ENCODE data around the gene C18orf32. TPM values are rescaled to one million over a fixed set of nuclear protein-coding genes. Genes with fewer than 3 reads are reported as not detected.

Gene C18orf32
- total and polyA plus RNA-seq, 2 of the 8 experiments (the other 6 are each of a cell fraction or from before 2014, with no cell fraction given), result 17.3 to 20.1 TPM

DNA sequence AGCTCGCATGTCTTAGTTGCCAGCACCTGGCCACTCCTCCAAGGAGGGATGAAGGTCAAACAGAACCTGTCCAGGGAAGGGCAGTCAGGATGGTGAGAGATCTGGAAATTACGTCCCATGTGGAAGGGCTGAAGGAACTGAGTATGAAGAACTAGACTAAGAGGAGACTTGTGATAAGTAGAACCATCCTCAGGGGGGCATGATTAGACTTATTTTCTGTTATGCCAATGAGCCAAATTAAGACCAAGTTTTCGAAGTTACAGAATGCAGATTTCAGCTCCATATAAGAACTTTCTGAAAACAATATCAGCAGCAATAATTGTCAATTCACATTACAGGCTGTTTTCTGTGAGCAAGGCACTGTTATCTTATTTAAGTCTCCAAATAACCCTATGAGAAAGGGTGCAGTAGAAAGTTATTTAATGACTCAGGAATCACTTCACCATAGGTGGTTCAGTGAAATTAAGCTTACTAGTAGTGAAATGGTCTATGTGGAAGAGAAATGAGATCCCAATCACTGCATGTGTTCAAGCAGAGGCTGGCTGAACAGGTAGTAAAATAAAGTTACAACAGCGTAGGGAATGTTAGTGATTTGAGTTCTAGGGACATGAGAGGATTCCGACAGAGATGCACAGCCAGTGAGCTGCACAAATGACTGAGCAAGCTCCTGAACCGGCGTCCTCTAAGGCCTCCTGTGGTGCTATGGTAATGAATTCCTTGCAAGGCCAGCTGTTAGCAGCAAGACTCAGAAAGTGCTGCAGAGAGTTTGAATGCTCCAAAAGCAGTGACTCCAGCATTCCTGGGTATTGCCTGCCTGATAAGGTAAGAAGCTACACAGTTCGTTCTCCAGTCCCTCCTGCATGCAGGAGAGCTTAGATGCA is 22.1 kb downstream of the C18orf32 start:
- no peaks in the 10 kb centered on the region for H4K20me1 ChIP-seq (replicated peaks in 1 of 2; ENCODE audit: control insufficient read depth in 1 of 2, insufficient read depth in 2 of 2, low read length in 2 of 2)
- H3K4me1 ChIP-seq (replicated peaks in 1 of 4; ENCODE audit: control insufficient read depth in 3 of 4, insufficient read depth in 4 of 4, low read length in 3 of 4), result peaks cover 0 to 14% (median 7%) of the 10 kb centered on the region in 4 experiments; a peak in 5 of 7 replicates
- H3K79me1 ChIP-seq (ENCODE audit: low read depth, low read length), result no peaks in the 10 kb centered on the region; the same call in 1 of the 2 replicates
- DNase-seq (ENCODE audit: low read depth in 1 of 2, low spot score in 2 of 2) (peak; percentile 59 to 60), FAIRE-seq (peak; percentile 94)
- WGBS, 2 experiments (ENCODE audit: extremely low coverage in 1 of 2, insufficient coverage in 1 of 2, insufficient read length in 1 of 2, insufficient replicate concordance in 2 of 2, low coverage in 1 of 2, low lambda C conversion rate in 2 of 2, missing lambda C conversion rate in 1 of 2), result 42% methylated on average over 8 of the region's 8 CpGs; no CpG with 5 or more reads in 1 of the 2 experiments
- H2BK120ac ChIP-seq (replicated peaks; ENCODE audit: low read depth, low read length), result no peak overlapping the region
- no peak overlapping the region for H4K91ac ChIP-seq (replicated peaks; ENCODE audit: insufficient read length, low read length)
- peak overlapping the region; percentile 81; the same call in 1 of the 2 replicates for H3K18ac ChIP-seq (ENCODE audit: extremely low read depth, low read length)
- H3K4ac ChIP-seq (replicated peaks; ENCODE audit: insufficient read length, low read depth, low read length), result peak overlapping the region; percentile 48
- CTCF ChIA-PET (ENCODE audit: partially characterized antibody), result interaction anchor here (0.6 to 2.6 kb wide), 12 partner anchors 10 to 753 kb away, joined by 3 to 8 read pairs (median 3); partner anchors contain the start of gene C18orf32
- no peaks in the 10 kb centered on the region for H3K9me3 ChIP-seq (ENCODE audit: insufficient read depth in 2 of 2, low read depth in 1 of 2, low read length in 1 of 2)
- H3K79me2 ChIP-seq (ENCODE audit: control insufficient read depth in 1 of 2, insufficient read depth in 2 of 2, low read length in 2 of 2), result no peaks in the 10 kb centered on the region
- H3K4me2 ChIP-seq (ENCODE audit: insufficient read depth in 1 of 2, low read depth in 2 of 2, low read length in 2 of 2), result peak overlapping the region; percentile 36 to 50
- H3K23ac ChIP-seq (ENCODE audit: insufficient read length), result no peak overlapping the region
- H2BK5ac ChIP-seq (ENCODE audit: low read depth, low read length), result peak overlapping the region; percentile 47; the same call in 1 of the 2 replicates
- no peak overlapping the region for H3K14ac ChIP-seq (ENCODE audit: insufficient read length)
- no peak overlapping the region; a peak in 1 of 7 replicates for H3K9ac ChIP-seq (replicated peaks in 1 of 4; ENCODE audit: extremely low read depth in 1 of 4, low read depth in 3 of 4, low read length in 3 of 4)
- peak overlapping the region; percentile 0; the same call in 1 of the 2 replicates for H2AK5ac ChIP-seq (ENCODE audit: low read depth, low read length)
- no peaks in the 10 kb centered on the region for H3K36me3 ChIP-seq (ENCODE audit: control insufficient read depth in 2 of 4, insufficient read depth in 4 of 4, low read length in 3 of 4)
- H3K4me3 ChIP-seq (ENCODE audit: extremely low read depth in 1 of 4, insufficient read depth in 2 of 4, low read depth in 3 of 4, low read length in 4 of 4), result peak overlapping the region in 1 of 4 experiments; percentile 17; a peak in 3 of 8 replicates
- POLR2A ChIA-PET (ENCODE audit: partially characterized antibody), result interaction anchor here (0.5 to 1.8 kb wide), 8 partner anchors 13 to 438 kb away, joined by 3 to 20 read pairs (median 3); partner anchors contain the start of gene C18orf32
- peak overlapping the region; percentile 43; the same call in 1 of the 2 replicates for H2BK20ac ChIP-seq (ENCODE audit: low read length)
- H4K5ac ChIP-seq (ENCODE audit: insufficient read length, low read depth, low read length), result no peak overlapping the region
- no peak overlapping the region for H2BK15ac ChIP-seq (ENCODE audit: low read length)
- H2BK12ac ChIP-seq (ENCODE audit: low read depth, low read length), result peak overlapping the region; percentile 22; the same call in 1 of the 2 replicates
- no peaks in the 10 kb centered on the region for H3K27me3 ChIP-seq (replicated peaks in 1 of 4; ENCODE audit: control insufficient read depth in 3 of 4, extremely low read depth in 1 of 4, insufficient read depth in 3 of 4, low read length in 3 of 4)
- no peak overlapping the region for H3K56ac ChIP-seq (replicated peaks; ENCODE audit: insufficient read length, low read depth, low read length)
- no peak overlapping the region for H4K8ac ChIP-seq (ENCODE audit: extremely low read depth, insufficient read depth, low read length)
- H2AFZ ChIP-seq (ENCODE audit: low read length), result peak overlapping the region; percentile 39; the same call in 1 of the 2 replicates
- peaks cover 2% of the 10 kb centered on the region; the same call in 1 of the 2 replicates for H3K23me2 ChIP-seq (ENCODE audit: low read depth, low read length)
- H3K27ac ChIP-seq (ENCODE audit: low read depth, low read length), result no peak overlapping the region
- peak; percentile 96 for TF ChIP-seq TCF12 (IDR thresholded peaks at IDR 0.05; ENCODE audit: low read depth, low read length)
- 0 out of 2 replicates have a peak, but pooled peaks have one; percentile 46 for TF ChIP-seq TAF1 (IDR thresholded peaks at IDR 0.05; ENCODE audit: low read depth, low read length)
- TF ChIP-seq SRF (IDR thresholded peaks at IDR 0.05; ENCODE audit: low read depth, low read length), result 0 out of 2 replicates have a peak, but pooled peaks have one; percentile 29
- TF ChIP-seq RAD21 (IDR thresholded peaks at IDR 0.05 in 1 of 2, conservative IDR thresholded peaks at IDR 0.05 in 1 of 2; ENCODE audit: low read depth in 2 of 2, low read length in 2 of 2), result peak; percentile 4 to 10; a peak in 1 of 4 replicates
- TF ChIP-seq KDM4A (IDR thresholded peaks at IDR 0.05; ENCODE audit: low read depth, low read length, severe bottlenecking), result no peak
- 0 out of 2 replicates have a peak, but pooled peaks have one; percentile 23 for TF ChIP-seq TBP (IDR thresholded peaks at IDR 0.05; ENCODE audit: low read depth, low read length)
- TF ChIP-seq, protein P1, sequence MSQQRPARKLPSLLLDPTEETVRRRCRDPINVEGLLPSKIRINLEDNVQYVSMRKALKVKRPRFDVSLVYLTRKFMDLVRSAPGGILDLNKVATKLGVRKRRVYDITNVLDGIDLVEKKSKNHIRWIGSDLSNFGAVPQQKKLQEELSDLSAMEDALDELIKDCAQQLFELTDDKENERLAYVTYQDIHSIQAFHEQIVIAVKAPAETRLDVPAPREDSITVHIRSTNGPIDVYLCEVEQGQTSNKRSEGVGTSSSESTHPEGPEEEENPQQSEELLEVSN (IDR thresholded peaks at IDR 0.05), result no peak
- 0 out of 2 replicates have a peak, but pooled peaks have one; percentile 43 for TF ChIP-seq SP1 (IDR thresholded peaks at IDR 0.05; ENCODE audit: low read depth, low read length)
- no peak for TF ChIP-seq ZNF274 (IDR thresholded peaks at IDR 0.05; ENCODE audit: borderline replicate concordance, extremely low read depth, low read length)
